ENCODE data around the gene FAM107B. TPM values are rescaled to one million over a fixed set of nuclear protein-coding genes. Genes with fewer than 3 reads are reported as not detected.

The FAM107B gene
- total RNA-seq, 1 experiment from 2014 or later, result 41.6 TPM

- H3K9me2 ChIP-seq (ENCODE audit: insufficient read depth), result no peaks in the 10 kb centered on the region
- BruUV-seq (replicated peaks), result no TSS peak
- H3K79me2 ChIP-seq (ENCODE audit: insufficient read depth, low read length), result no peaks in the 10 kb centered on the region
- RAD21 ChIA-PET (ENCODE audit: low non-redundant PET in 1 of 2, low total read pairs in 2 of 2, uncharacterized antibody in 2 of 2, unreplicated experiment in 2 of 2), result no interaction called here
- no peaks in the 10 kb centered on the region for H3K4me1 ChIP-seq (ENCODE audit: control insufficient read depth in 1 of 2, insufficient read depth in 2 of 2, low read length in 2 of 2)
- POLR2A ChIA-PET, result interaction anchor here (1.0 kb wide), 1 partner anchor 291 kb away, joined by 3 read pairs; no protein-coding TSS in a partner anchor
- H3K27ac ChIP-seq (ENCODE audit: low read depth, low read length), result no peak overlapping the region
- H3K4me2 ChIP-seq (ENCODE audit: low read length), result no peak overlapping the region
- CTCF ChIA-PET, result interaction anchor here (0.9 to 3.5 kb wide), 4 partner anchors 277 to 292 kb away, joined by 3 to 48 read pairs (median 4); no protein-coding TSS in a partner anchor
- peaks cover 32% of the 10 kb centered on the region for H3K27me3 ChIP-seq (ENCODE audit: insufficient read depth, low read length)
- intact Hi-C loops (cut with micrococcal nuclease), result loop anchor here (5.0 kb wide), 1 partner anchor 90 kb away; no protein-coding TSS in a partner anchor
- DNase-seq (ENCODE audit: low read depth, low spot score) (no peak), ATAC-seq (no peak)
- TF ChIP-seq CBX3 (IDR thresholded peaks at IDR 0.05; ENCODE audit: low read depth), result no peak
- TF ChIP-seq EZH2phosphoT487 (IDR thresholded peaks at IDR 0.05; ENCODE audit: borderline replicate concordance), result no peak
- no peaks in the 10 kb centered on the region for H4K20me1 ChIP-seq (ENCODE audit: insufficient read depth)
- H3K36me3 ChIP-seq (ENCODE audit: control insufficient read depth in 1 of 2, insufficient read depth in 2 of 2, low read length in 2 of 2), result no peaks in the 10 kb centered on the region
- no peaks in the 10 kb centered on the region for H3K9me3 ChIP-seq (ENCODE audit: control insufficient read depth in 1 of 2, insufficient read depth in 1 of 2, low read depth in 1 of 2, low read length in 2 of 2)
- H2AFZ ChIP-seq (ENCODE audit: low read depth, low read length, poor library complexity, severe bottlenecking), result no peak overlapping the region
- no peak overlapping the region for H3K4me3 ChIP-seq (replicated peaks in 1 of 2; ENCODE audit: low read depth in 1 of 2, low read length in 2 of 2)
- no peak overlapping the region for H3K9ac ChIP-seq (ENCODE audit: low read length)
These were observed 297.3 kb downstream of the FAM107B start for GRCh38 chr10:14477408-14477710.

DNA sequence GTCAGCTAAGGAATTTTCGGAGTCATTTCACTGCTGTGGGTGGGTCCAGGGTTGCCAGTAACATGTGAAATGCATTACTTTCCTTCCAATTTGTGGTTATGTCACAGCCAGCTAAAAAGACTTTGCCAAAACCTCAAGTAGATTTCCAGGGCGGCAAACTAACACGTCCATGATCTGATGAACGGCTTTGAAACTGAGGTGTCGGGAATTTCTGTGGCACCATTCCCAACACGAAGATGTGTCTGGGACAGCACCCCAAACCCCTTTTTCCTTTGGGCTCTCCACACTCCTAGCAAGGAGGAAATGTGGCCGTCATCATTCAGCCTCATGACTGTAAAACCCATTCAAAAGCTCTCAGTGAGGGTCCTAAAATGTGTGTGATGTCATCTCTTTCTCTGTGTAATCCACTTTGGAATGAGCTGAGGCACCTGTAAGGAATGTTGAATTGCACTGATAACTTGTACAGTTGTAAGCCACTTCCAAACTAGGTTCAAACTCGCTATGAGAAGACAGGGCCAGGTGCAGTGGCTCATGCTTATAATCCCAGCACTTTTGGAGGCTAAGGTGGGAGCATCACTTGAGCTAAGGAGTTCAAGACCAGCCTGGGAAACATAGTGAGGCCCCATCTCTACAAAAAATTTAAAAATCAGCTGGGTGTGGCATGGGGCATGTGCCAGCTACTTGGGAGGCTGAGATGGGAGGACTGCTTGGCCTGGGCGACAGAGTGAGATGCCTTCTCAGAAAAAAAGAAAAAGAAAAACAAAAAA, 297.9 kb downstream of the FAM107B start:
- Histone ChIP-seq H4K20me1 (ENCODE audit: insufficient read depth) (no peaks in the 10 kb centered on the region), H3K79me2 (ENCODE audit: insufficient read depth, low read length) (no peaks in the 10 kb centered on the region), H3K27me3 (ENCODE audit: insufficient read depth, low read length) (peaks cover 36% of the 10 kb centered on the region), H3K9me3 (ENCODE audit: control insufficient read depth in 1 of 2, insufficient read depth in 1 of 2, low read depth in 1 of 2, low read length in 2 of 2) (no peaks in the 10 kb centered on the region), H3K36me3 (ENCODE audit: control insufficient read depth in 1 of 2, insufficient read depth in 2 of 2, low read length in 2 of 2) (no peaks in the 10 kb centered on the region), H3K9me2 (ENCODE audit: insufficient read depth) (no peaks in the 10 kb centered on the region), H3K4me1 (ENCODE audit: control insufficient read depth in 1 of 2, insufficient read depth in 2 of 2, low read length in 2 of 2) (no peaks in the 10 kb centered on the region), H3K4me2 (ENCODE audit: low read length) (no peak overlapping the region), H2AFZ (ENCODE audit: low read depth, low read length, poor library complexity, severe bottlenecking) (no peak overlapping the region), H3K9ac (ENCODE audit: low read length) (no peak overlapping the region), H3K27ac (ENCODE audit: low read depth, low read length) (no peak overlapping the region), H3K4me3 (replicated peaks in 1 of 2; ENCODE audit: low read depth in 1 of 2, low read length in 2 of 2) (no peak overlapping the region)
- ATAC-seq (no peak), DNase-seq (ENCODE audit: low read depth, low spot score) (no peak)
- RAD21 ChIA-PET (ENCODE audit: low non-redundant PET in 1 of 2, low total read pairs in 2 of 2, uncharacterized antibody in 2 of 2, unreplicated experiment in 2 of 2), result no interaction called here
- CTCF ChIA-PET, result interaction anchor here (0.9 to 3.5 kb wide), 4 partner anchors 277 to 291 kb away, joined by 3 to 48 read pairs (median 4); no protein-coding TSS in a partner anchor
- no TSS peak for BruUV-seq (replicated peaks)
- intact Hi-C loops (cut with micrococcal nuclease), result loop anchor here (5.0 kb wide), 1 partner anchor 90 kb away; no protein-coding TSS in a partner anchor
- TF ChIP-seq ZNF274 (IDR thresholded peaks at IDR 0.05; ENCODE audit: low read depth, low read length) (no peak), SP1 (IDR thresholded peaks at IDR 0.05; ENCODE audit: low read depth) (no peak), CTCF (IDR thresholded peaks at IDR 0.05 in 2 of 3, conservative IDR thresholded peaks at IDR 0.05 in 1 of 3; ENCODE audit: borderline replicate concordance in 1 of 3, insufficient read depth in 1 of 3, low read depth in 2 of 3, low read length in 2 of 3) (no peak), EZH2phosphoT487 (IDR thresholded peaks at IDR 0.05; ENCODE audit: borderline replicate concordance) (no peak), ZFX (IDR thresholded peaks at IDR 0.05) (no peak), JUND (IDR thresholded peaks at IDR 0.05) (no peak)
- POLR2A ChIA-PET, result interaction anchor here (1.0 kb wide), 1 partner anchor 290 kb away, joined by 3 read pairs; no protein-coding TSS in a partner anchor
